Activated naive CD8-positive, alpha-beta T cell (primary cell): ENCODE results near the gene GGNBP2.
A peak's percentile ranks its signal among the peaks of the same experiment; 100 is the strongest.
"Not testable (repeated sequence)": the region's sequence is repeated elsewhere in the genome, so short reads cannot be mapped to it uniquely, and the experiment has no call there.

ENCODE experiments used
- H3K27ac Mint-ChIP-seq: one replicate; pipeline ENCODE4 v1.8.0; 2021; ENCODE audit warnings: mixed read lengths
- H3K27me3 Mint-ChIP-seq: one replicate; pipeline ENCODE4 v1.8.0; 2021; ENCODE audit warnings: mixed read lengths
- H3K36me3 Mint-ChIP-seq: one replicate; pipeline ENCODE4 v1.8.0; 2021; ENCODE audit warnings: mixed read lengths
- H3K4me1 Mint-ChIP-seq: one replicate; pipeline ENCODE4 v1.8.0; 2021; ENCODE audit warnings: low read depth, mixed read lengths
- H3K4me3 Mint-ChIP-seq: one replicate; pipeline ENCODE4 v1.8.0; 2021; ENCODE audit warnings: mild to moderate bottlenecking, mixed read lengths
- H3K9me3 Mint-ChIP-seq: one replicate; pipeline ENCODE4 v1.8.0; 2021; ENCODE audit warnings: low read depth, mixed read lengths

The GGNBP2 gene

GRCh38 chr17:36508439-36508838 is 36.3 kb upstream of the GGNBP2 start:
- not testable (repeated sequence) for H3K4me1 Mint-ChIP-seq, H3K9me3 Mint-ChIP-seq, H3K27ac Mint-ChIP-seq, H3K4me3 Mint-ChIP-seq, H3K27me3 Mint-ChIP-seq
- peaks cover 10% of the 10 kb centered on the region for H3K36me3 Mint-ChIP-seq

- Mint-ChIP-seq H3K36me3 (peaks cover 9% of the 10 kb centered on the region), H3K4me1 (no peaks in the 10 kb centered on the region), H3K4me3 (no peak overlapping the region), H3K27me3 (no peaks in the 10 kb centered on the region), H3K9me3 (no peaks in the 10 kb centered on the region), H3K27ac (no peak overlapping the region)
Measured at GRCh38 chr17:36509272-36509985, 35.3 kb upstream of the GGNBP2 start.

GRCh38 chr17:36510636-36511035 is 34.1 kb upstream of the GGNBP2 start:
- Mint-ChIP-seq H3K36me3 (peaks cover 6% of the 10 kb centered on the region), H3K4me3 (no peak overlapping the region), H3K27ac (no peak overlapping the region), H3K4me1 (no peaks in the 10 kb centered on the region), H3K27me3 (no peaks in the 10 kb centered on the region), H3K9me3 (no peaks in the 10 kb centered on the region)

- Mint-ChIP-seq H3K27me3 (no peaks in the 10 kb centered on the region), H3K27ac (no peak overlapping the region), H3K4me3 (no peak overlapping the region), H3K9me3 (no peaks in the 10 kb centered on the region), H3K36me3 (peaks cover 4% of the 10 kb centered on the region), H3K4me1 (no peaks in the 10 kb centered on the region)
Measured at GRCh38 chr17:36511216-36511615, 33.5 kb upstream of the GGNBP2 start.

- H3K27ac Mint-ChIP-seq, result no peak overlapping the region
- H3K36me3 Mint-ChIP-seq, result peaks cover 6% of the 10 kb centered on the region
- H3K27me3 Mint-ChIP-seq, result no peaks in the 10 kb centered on the region
- no peaks in the 10 kb centered on the region for H3K4me1 Mint-ChIP-seq
- H3K4me3 Mint-ChIP-seq, result no peak overlapping the region
- H3K9me3 Mint-ChIP-seq, result no peaks in the 10 kb centered on the region
Measured at GRCh38 chr17:36512641-36513040, 32.1 kb upstream of the GGNBP2 start.

- Mint-ChIP-seq H3K27me3 (no peaks in the 10 kb centered on the region), H3K36me3 (peaks cover 9% of the 10 kb centered on the region), H3K4me3 (no peak overlapping the region), H3K27ac (no peak overlapping the region), H3K9me3 (no peaks in the 10 kb centered on the region), H3K4me1 (no peaks in the 10 kb centered on the region)
Measured at GRCh38 chr17:36514856-36515255, 29.9 kb upstream of the GGNBP2 start.

GRCh38 chr17:36515837-36516236 is 28.9 kb upstream of the GGNBP2 start:
- H3K27me3 Mint-ChIP-seq, result no peaks in the 10 kb centered on the region
- no peak overlapping the region for H3K4me3 Mint-ChIP-seq
- no peaks in the 10 kb centered on the region for H3K9me3 Mint-ChIP-seq
- peaks cover 16% of the 10 kb centered on the region for H3K36me3 Mint-ChIP-seq
- no peak overlapping the region for H3K27ac Mint-ChIP-seq
- H3K4me1 Mint-ChIP-seq, result no peaks in the 10 kb centered on the region

GRCh38 chr17:36523113-36523512 is 21.6 kb upstream of the GGNBP2 start:
- H3K27me3 Mint-ChIP-seq, result no peaks in the 10 kb centered on the region
- H3K36me3 Mint-ChIP-seq, result peaks cover 23% of the 10 kb centered on the region
- H3K9me3 Mint-ChIP-seq, result no peaks in the 10 kb centered on the region
- H3K4me1 Mint-ChIP-seq, result peaks cover 21% of the 10 kb centered on the region
- no peak overlapping the region for H3K4me3 Mint-ChIP-seq
- no peak overlapping the region for H3K27ac Mint-ChIP-seq

GRCh38 chr17:36524428-36524876 is 20.3 kb upstream of the GGNBP2 start:
- Mint-ChIP-seq H3K27me3 (no peaks in the 10 kb centered on the region), H3K27ac (peak overlapping the region; percentile 91), H3K9me3 (no peaks in the 10 kb centered on the region), H3K4me1 (peaks cover 21% of the 10 kb centered on the region), H3K4me3 (peak overlapping the region; percentile 32), H3K36me3 (peaks cover 25% of the 10 kb centered on the region)

- no peaks in the 10 kb centered on the region for H3K27me3 Mint-ChIP-seq
- peaks cover 23% of the 10 kb centered on the region for H3K36me3 Mint-ChIP-seq
- peak overlapping the region; percentile 91 for H3K27ac Mint-ChIP-seq
- H3K4me3 Mint-ChIP-seq, result no peak overlapping the region
- peaks cover 23% of the 10 kb centered on the region for H3K4me1 Mint-ChIP-seq
- H3K9me3 Mint-ChIP-seq, result no peaks in the 10 kb centered on the region
Measured at GRCh38 chr17:36525113-36525512, 19.6 kb upstream of the GGNBP2 start.

- peaks cover 23% of the 10 kb centered on the region for H3K4me1 Mint-ChIP-seq
- H3K27me3 Mint-ChIP-seq, result no peaks in the 10 kb centered on the region
- H3K27ac Mint-ChIP-seq, result no peak overlapping the region
- no peak overlapping the region for H3K4me3 Mint-ChIP-seq
- H3K36me3 Mint-ChIP-seq, result peaks cover 16% of the 10 kb centered on the region
- no peaks in the 10 kb centered on the region for H3K9me3 Mint-ChIP-seq
Measured at GRCh38 chr17:36525888-36526287, 18.8 kb upstream of the GGNBP2 start.

- peaks cover 15% of the 10 kb centered on the region for H3K36me3 Mint-ChIP-seq
Measured at GRCh38 chr17:36527621-36528250, 17.0 kb upstream of the GGNBP2 start.

GRCh38 chr17:36529121-36529520 is 15.6 kb upstream of the GGNBP2 start:
- Mint-ChIP-seq H3K27ac (no peak overlapping the region), H3K4me1 (peaks cover 41% of the 10 kb centered on the region), H3K9me3 (no peaks in the 10 kb centered on the region), H3K27me3 (no peaks in the 10 kb centered on the region), H3K36me3 (peaks cover 15% of the 10 kb centered on the region), H3K4me3 (no peak overlapping the region)

More at GRCh38 chr17:36527621-36528250, 17.0 kb upstream of the GGNBP2 start:
- Mint-ChIP-seq H3K9me3 (no peaks in the 10 kb centered on the region), H3K27me3 (no peaks in the 10 kb centered on the region), H3K4me1 (peaks cover 31% of the 10 kb centered on the region), H3K27ac (no peak overlapping the region), H3K4me3 (no peak overlapping the region)

GRCh38 chr17:36532435-36532975 is 12.2 kb upstream of the GGNBP2 start:
- H3K4me3 Mint-ChIP-seq, result peak overlapping the region; percentile 99
- H3K36me3 Mint-ChIP-seq, result peaks cover 7% of the 10 kb centered on the region
- no peaks in the 10 kb centered on the region for H3K9me3 Mint-ChIP-seq
- H3K4me1 Mint-ChIP-seq, result peaks cover 31% of the 10 kb centered on the region
- no peaks in the 10 kb centered on the region for H3K27me3 Mint-ChIP-seq
- peak overlapping the region; percentile 54 for H3K27ac Mint-ChIP-seq

GRCh38 chr17:36533935-36534839 is 10.5 kb upstream of the GGNBP2 start:
- Mint-ChIP-seq H3K4me1 (peaks cover 32% of the 10 kb centered on the region), H3K9me3 (no peaks in the 10 kb centered on the region), H3K36me3 (peaks cover 6% of the 10 kb centered on the region), H3K27me3 (no peaks in the 10 kb centered on the region), H3K27ac (peak overlapping the region; percentile 99), H3K4me3 (peak overlapping the region; percentile 99)
